ENCODE measurements around the gene PHGDH.
"Not testable (repeated sequence)": the region's sequence is repeated elsewhere in the genome, so short reads cannot be mapped to it uniquely, and the experiment has no call there.

PHGDH gene

GRCh38 chr1:119768778-119769177 lies 57.0 kb downstream of the PHGDH start, which contains the start of gene HMGCS2:
Gene HMGCS2, minus strand, starts transcription at chr1:119768905. Its CDS starts 61 bp downstream, at chr1:119768844.
- DNase-seq = no peak

GRCh38 chr1:119771016-119771415 lies 59.3 kb downstream of the PHGDH start:
- no peak for DNase-seq

GRCh38 chr1:119771770-119772169 lies 60.0 kb downstream of the PHGDH start:
- no peak for DNase-seq

- DNase-seq = no peak
These were observed 60.6 kb downstream of the PHGDH start for GRCh38 chr1:119772298-119772697.

- DNase-seq = no peak
These were observed 62.0 kb downstream of the PHGDH start for GRCh38 chr1:119773711-119774241.

GRCh38 chr1:119774746-119775490 lies 63.2 kb downstream of the PHGDH start:
- no peak for DNase-seq

DNA sequence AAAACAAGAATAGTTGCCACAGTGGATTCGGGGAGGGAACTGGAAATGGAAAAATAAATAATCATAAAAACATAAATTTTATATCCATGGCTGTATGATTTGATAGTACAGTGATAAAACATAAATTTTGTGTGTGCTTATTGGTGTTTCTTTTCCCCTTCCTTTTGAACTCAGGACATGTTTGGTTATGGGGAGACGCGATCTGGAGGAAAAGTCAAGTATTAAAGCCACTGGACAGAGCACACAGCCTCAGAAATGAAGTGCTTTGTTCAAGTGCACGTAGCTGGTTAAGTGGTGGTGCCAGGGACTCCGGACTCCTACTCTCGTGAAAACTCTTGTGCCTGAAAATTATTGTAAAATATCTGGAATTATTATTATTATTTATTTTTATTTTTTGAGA lies 66.6 kb downstream of the PHGDH start:
- no peak for DNase-seq

DNA sequence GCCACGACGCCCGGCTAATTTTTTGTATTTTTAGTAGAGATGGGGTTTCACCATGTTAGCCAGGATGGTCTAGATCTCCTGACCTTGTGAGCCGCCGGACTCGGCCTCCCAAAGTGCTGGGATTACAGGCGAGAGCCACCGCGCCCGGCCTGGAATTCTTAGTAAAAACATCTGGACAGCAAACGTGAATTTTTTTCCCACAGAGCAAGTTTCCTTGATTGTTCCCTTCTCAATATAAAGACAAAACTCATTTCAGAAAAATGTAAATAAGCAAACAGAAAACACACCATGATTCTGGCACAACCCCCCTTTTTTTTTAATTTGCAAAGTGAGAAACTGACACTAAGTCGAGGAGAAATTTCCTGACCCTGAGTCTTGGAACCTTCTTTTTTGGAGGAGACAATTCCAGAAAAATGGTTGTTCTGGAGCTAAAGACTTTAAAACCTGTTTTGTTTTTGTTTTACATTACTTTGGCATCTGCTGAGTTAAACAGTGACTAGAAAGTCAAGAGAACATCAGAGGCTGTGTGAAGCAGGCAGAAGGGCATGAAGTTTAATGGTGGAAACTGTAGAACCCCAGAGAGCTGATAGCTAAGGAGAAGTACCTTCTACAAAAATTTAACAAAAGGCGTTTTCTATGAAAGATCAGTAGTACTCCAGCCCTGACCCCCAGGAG lies 67.3 kb downstream of the PHGDH start:
- DNase-seq = no peak

GRCh38 chr1:119779869-119780356 lies 68.2 kb downstream of the PHGDH start:
- DNase-seq = no peak

GRCh38 chr1:119781434-119782210 lies 69.9 kb downstream of the PHGDH start:
- DNase-seq = no peak

GRCh38 chr1:119782631-119783325 lies 71.0 kb downstream of the PHGDH start:
- no peak for DNase-seq

DNA sequence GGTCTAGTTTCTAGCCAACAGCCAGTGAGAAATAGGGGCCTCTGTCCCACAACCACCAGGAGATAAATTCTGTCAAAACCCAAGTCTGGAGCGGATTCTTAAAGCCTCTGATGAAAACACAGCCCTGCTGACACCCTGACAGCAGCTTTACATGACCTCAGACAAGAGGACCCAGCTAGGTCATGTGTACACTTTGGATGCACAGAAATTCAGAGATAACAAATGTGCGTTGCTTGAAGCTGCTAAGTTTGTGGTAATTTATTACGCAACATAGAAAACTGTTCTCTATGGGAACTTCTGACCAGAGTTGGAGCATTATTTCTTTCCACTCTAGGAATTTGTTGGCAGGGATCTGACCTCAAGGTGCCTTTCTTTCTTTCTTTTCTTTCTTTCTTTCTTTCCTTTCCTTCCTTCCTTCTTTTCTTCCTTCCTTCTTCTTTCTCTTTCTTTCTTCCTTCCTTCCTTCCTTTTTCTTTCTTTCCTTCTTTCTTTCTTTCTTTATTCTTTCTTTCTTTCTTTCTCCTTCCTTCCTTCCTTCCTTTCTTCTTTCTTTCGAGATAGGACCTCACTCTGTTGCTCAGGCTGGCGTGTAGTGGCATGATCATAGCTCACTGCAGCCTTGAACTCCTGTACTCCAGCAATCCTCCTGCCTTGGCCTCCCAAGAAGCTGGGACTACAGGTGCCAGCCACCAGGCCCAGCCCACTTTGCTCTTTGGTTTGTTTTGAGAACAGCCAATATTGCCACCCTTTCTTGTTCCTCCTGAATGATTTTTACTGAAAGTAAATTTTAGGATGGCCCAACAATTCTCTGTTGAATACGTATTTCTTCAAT lies 71.8 kb downstream of the PHGDH start:
- no peak for DNase-seq

DNA sequence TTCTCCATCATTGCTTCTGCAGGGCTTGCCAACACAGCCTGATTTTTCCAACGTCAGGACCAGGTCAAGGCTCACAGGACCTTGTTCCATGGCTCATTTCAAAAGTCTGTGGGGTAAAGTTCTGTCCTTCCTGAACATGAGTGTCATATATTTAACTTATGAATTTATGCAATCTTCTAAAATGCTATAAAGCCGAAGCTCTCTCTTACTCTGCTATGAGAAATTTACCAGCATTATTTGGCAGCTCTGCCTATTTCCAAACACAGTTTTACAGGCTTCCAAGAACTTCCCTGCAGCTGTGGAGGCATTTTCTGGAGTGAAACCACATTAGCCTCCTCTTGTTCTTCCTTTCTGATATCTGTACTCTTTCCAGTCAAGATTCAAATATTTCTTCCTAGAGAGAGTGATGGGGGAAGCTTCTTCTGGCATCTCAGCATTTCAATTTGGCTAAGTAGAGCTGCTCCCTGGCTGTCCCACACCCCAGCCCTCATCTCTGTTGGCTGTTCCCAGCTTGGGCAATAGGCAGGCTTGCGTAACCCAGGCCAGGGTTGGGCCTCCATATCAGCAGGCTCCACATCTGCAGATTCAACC lies 72.6 kb downstream of the PHGDH start:
- no peak for DNase-seq

DNA sequence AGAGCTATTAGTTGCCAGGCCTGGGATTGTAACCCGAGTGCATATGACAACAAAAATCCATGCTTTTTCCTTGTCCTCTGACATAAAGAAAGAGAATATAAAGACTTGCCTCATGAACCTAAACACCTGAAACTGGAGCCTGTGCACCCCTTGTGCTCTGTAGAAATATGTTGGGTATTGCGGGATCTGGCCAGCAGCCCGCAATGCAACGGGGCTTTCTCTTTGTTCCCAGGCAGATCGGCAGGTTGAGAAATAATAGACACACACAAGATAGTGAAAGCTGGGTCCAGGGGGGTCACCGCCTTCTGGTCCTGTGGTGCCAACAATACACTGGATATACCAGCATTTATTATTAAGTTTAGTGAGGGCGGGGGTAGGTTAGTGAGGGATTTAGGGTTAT lies 74.3 kb downstream of the PHGDH start:
- DNase-seq = not testable (repeated sequence)

- not testable (repeated sequence) for DNase-seq
These were observed 74.8 kb downstream of the PHGDH start for GRCh38 chr1:119786473-119787050.

DNA sequence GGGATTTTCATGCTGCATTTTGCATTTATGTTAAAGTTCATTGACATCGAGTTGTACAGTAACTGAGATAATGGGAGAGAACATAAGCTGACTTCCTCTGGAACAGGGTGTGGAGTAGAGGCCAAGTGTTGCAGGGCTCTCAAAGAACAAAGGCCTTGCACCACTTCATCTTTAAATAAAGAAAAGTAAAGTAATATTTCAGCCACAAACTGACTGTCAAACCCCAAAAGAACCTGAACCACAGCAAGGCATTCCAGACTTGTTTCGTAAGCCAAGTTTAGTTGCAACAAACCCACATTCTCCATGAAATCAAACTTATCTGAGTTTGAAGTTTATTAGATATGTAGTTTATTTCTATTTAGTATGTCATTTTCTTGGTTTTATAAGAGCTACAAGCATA lies 76.0 kb downstream of the PHGDH start:
- no peak for DNase-seq

DNA sequence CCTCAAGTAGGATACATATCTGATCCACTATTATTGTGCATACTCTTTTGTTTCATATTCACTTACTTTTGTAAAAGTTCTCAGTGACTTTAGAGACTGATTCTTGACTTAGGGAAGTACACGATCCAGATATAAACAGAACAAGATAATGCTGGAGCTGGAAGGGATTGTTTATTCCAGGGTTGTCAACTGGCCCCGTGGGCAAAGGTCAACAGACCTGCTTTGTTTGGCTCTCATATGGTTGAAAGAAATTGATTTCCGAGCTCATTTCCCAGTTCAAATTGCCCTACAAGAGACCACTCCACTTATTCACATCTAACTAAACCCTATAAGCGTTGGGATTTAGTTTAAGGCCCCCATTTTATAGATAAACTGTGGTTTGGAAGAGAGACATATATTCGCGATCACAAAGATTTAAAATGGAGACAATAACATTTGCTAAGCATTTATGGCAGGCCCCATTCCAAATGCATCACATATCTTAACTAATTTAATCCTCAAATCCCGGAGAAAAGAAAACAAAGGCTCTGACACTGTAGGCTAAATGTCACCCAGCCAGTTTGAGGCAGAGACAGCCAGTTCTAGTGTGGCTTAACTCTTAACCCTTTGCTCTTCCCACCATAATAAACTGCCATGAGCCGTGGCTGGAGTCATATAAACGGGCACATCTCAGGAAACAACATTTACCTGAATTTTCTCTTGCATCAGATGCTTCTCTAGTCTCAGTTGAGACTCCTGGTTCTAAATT lies 78.9 kb downstream of the PHGDH start:
- DNase-seq = no peak

DNA sequence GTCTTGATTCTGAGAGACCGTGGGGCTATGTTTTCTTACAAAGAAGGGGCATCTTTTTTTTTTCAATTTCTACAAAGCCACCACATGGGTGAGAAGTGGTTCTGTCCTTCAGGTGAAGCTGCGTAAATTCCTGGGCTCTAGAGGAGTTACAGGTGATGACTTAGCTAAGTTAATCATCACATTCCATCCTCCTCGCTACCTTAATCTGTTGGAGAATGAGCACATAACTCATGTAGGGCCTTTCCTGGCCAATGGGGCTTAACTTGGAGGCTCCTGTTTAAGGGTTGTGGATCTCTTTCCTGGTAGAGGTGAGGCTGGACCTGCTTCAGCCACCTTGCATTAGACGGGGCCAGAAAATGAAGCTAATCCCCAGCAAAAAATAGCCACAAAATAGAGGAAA lies 79.6 kb downstream of the PHGDH start:
- no peak for DNase-seq

Measured in midbrain (tissue), 1 donor.